Activated T-cell treated with anti-CD3 and anti-CD28 coated beads, Interleukin-2, amount 50 U/mL, for 48 hours (primary cell): Measurements from ENCODE around the gene KLHL30.

Source experiments
- DNase-seq, 2 experiments: peaks; one replicate each; pipeline ENCODE4 v3.0.0-alpha.2; 2020

The KLHL30 gene

GRCh38 chr2:238138331-238139195, at the start of gene KLHL30:
Gene KLHL30 (plus strand): TSS chr2:238138668. CDS start chr2:238140755, 2,087 bp downstream.
- DNase-seq, result no peak

GRCh38 chr2:238090887-238091286, 47.6 kb upstream of the KLHL30 start:
- DNase-seq, result peak in 1 of 2 experiments; percentile 11

- DNase-seq, result peak in 1 of 2 experiments; percentile 12
Measured at GRCh38 chr2:238091436-238092060, 46.9 kb upstream of the KLHL30 start.

- no peak for DNase-seq
Measured at GRCh38 chr2:238092486-238093035, 45.9 kb upstream of the KLHL30 start.

GRCh38 chr2:238093181-238094140, 45.0 kb upstream of the KLHL30 start:
- peak in 1 of 2 experiments; percentile 11 for DNase-seq

GRCh38 chr2:238094438-238095022, 43.9 kb upstream of the KLHL30 start:
- peak in 1 of 2 experiments; percentile 7 for DNase-seq

- peak in 1 of 2 experiments; percentile 11 for DNase-seq
Measured at GRCh38 chr2:238095143-238095542, 43.3 kb upstream of the KLHL30 start.

GRCh38 chr2:238096311-238097011, 42.0 kb upstream of the KLHL30 start:
- no peak for DNase-seq

GRCh38 chr2:238097201-238097987, 41.1 kb upstream of the KLHL30 start:
- DNase-seq, result peak in 1 of 2 experiments; percentile 17

GRCh38 chr2:238097988-238098871, 40.2 kb upstream of the KLHL30 start:
- DNase-seq, result peak in 1 of 2 experiments; percentile 22

GRCh38 chr2:238098901-238099713, 39.4 kb upstream of the KLHL30 start:
- DNase-seq, result peak in 1 of 2 experiments; percentile 18

- peak in 1 of 2 experiments; percentile 20 for DNase-seq
Measured at GRCh38 chr2:238099714-238100048, 38.8 kb upstream of the KLHL30 start.

GRCh38 chr2:238100049-238100820, 38.2 kb upstream of the KLHL30 start, which contains the start of gene ESPNL:
Gene ESPNL (plus strand): TSS chr2:238100340. CDS start chr2:238100420, 80 bp downstream.
- peak in 1 of 2 experiments; percentile 12 for DNase-seq

GRCh38 chr2:238100821-238101771, 37.4 kb upstream of the KLHL30 start:
- peak in 1 of 2 experiments; percentile 15 for DNase-seq

GRCh38 chr2:238101891-238102841, 36.3 kb upstream of the KLHL30 start:
- peak in 1 of 2 experiments; percentile 14 for DNase-seq
